ENCODE data around the gene TRMO.

Gene TRMO

GRCh38 chr9:97868859-97869258 is 53.4 kb downstream of the TRMO start:
- TF ChIP-seq, protein P1, sequence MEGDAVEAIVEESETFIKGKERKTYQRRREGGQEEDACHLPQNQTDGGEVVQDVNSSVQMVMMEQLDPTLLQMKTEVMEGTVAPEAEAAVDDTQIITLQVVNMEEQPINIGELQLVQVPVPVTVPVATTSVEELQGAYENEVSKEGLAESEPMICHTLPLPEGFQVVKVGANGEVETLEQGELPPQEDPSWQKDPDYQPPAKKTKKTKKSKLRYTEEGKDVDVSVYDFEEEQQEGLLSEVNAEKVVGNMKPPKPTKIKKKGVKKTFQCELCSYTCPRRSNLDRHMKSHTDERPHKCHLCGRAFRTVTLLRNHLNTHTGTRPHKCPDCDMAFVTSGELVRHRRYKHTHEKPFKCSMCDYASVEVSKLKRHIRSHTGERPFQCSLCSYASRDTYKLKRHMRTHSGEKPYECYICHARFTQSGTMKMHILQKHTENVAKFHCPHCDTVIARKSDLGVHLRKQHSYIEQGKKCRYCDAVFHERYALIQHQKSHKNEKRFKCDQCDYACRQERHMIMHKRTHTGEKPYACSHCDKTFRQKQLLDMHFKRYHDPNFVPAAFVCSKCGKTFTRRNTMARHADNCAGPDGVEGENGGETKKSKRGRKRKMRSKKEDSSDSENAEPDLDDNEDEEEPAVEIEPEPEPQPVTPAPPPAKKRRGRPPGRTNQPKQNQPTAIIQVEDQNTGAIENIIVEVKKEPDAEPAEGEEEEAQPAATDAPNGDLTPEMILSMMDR (IDR thresholded peaks at IDR 0.05; ENCODE audit: low read depth, low read length) = no peak
- no peak for DNase-seq (ENCODE audit: extremely low read depth, low read depth)

DNA sequence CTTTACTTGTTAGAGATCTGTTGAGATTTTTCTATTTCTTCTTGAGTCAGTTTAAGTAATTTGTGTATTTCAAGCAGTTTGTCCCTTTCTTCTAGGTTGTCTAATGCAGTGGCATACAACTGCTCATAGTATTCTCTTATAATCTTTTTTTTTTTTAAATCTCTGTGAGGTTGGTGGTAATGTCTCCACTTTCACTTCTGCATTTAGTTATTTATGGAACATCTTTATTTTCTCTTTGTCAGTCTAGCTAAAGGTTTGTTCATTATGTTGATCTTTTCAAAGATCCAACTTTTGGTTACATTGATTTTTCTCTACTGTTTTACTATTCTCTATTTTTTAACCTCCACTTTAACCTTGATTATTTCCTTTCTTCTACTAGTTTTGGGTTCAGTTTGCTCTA is 55.5 kb downstream of the TRMO start:
- DNase-seq (ENCODE audit: extremely low read depth, low read depth) = no peak
- TF ChIP-seq, protein P1 (IDR thresholded peaks at IDR 0.05; ENCODE audit: low read depth, low read length) = no peak

DNA sequence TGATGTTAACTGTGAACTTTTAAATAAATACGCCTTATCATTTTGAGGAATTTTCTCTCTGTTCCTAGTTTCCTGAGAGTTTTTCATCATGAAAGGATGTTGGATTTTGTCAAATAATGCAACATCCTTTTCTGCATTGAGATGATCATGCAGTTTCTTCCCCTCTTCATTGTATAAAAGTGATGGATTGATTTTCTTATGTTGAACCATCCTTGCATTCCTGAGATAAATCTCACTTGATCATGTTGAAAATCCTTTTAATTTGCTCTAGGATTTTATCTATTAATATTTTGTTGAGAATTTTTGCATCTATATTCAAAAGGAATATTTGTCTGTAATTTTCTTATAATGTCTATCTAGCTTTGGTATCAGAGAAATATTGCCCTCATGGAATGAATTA is 56.0 kb downstream of the TRMO start:
- TF ChIP-seq, protein P1 (IDR thresholded peaks at IDR 0.05; ENCODE audit: low read depth, low read length) = no peak

GRCh38 chr9:97864396-97864795 is 57.9 kb downstream of the TRMO start:
- TF ChIP-seq, protein P1 (IDR thresholded peaks at IDR 0.05; ENCODE audit: low read depth, low read length) = no peak
- no peak for DNase-seq (ENCODE audit: extremely low read depth, low read depth)

More for the DNA sequence above, 56.0 kb downstream of the TRMO start:
- no peak for DNase-seq (ENCODE audit: extremely low read depth, low read depth)

- DNase-seq (ENCODE audit: extremely low read depth, low read depth) = no peak
- TF ChIP-seq, protein P1 (IDR thresholded peaks at IDR 0.05; ENCODE audit: low read depth, low read length) = no peak
Observed at GRCh38 chr9:97863314-97863713, 59.0 kb downstream of the TRMO start.

GRCh38 chr9:97861148-97861475 is 61.2 kb downstream of the TRMO start:
- TF ChIP-seq, protein P1 (IDR thresholded peaks at IDR 0.05; ENCODE audit: low read depth, low read length) = no peak
- DNase-seq (ENCODE audit: extremely low read depth, low read depth) = no peak

DNA sequence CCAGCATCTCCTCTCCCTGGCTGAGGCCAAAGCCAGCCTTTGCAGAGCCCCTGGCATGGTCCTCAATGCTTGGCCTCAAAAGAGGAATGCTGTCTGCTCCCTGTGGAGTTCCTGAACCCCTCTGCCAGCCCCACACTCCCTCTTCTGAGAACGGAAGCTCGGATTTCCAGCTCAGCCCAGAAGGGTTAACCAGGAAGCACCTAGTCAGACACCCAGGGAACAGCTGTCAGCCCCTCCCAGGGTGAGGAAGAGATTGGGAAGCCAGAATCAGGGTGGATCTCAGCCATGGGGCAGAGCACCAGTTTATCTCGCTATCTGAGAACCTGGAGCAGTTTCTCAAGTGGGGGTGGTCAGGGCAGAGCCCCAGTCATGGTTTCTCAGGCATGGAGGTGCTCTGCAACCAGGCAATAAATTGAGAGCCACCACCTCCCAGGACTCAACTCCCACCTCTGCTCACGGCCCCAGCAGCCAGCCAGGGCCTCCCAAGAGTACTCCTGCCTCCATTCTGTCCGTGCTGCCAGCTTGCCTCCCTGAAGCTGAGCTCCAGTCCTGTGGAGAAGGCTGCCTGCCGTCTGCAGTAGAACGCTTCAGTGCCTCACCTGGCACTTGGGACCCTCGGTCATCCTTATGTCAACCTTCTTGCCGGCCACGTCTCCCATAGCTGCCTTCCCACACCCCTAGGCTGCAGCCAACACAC is 61.7 kb downstream of the TRMO start:
- TF ChIP-seq, protein P1 (IDR thresholded peaks at IDR 0.05; ENCODE audit: low read depth, low read length) = no peak
- DNase-seq (ENCODE audit: extremely low read depth, low read depth) = no peak

Measured in AG09319 (cell line).